OCI-LY1 (cell line): ENCODE data around the gene NPW.

Source experiments
- CTCF ChIP-seq: fragments of 200-600 bp; sonication (generic), shearing (Covaris generic); IDR thresholded peaks from 2 replicates; pipeline ENCODE4 v1.5.1; 2017; ENCODE audit warnings: mild to moderate bottlenecking, antibody characterized with exemption, low read length, moderate library complexity, mixed read lengths
- EZH2 ChIP-seq: fragments of 200-600 bp; sonication (generic), shearing (Covaris generic); IDR thresholded peaks from 2 replicates; pipeline ENCODE4 v1.8.0; 2017; ENCODE audit warnings: borderline replicate concordance, mixed run types, mild to moderate bottlenecking, antibody characterized with exemption, low read length, moderate library complexity, mixed read lengths

- TF ChIP-seq CTCF: no peak
- no peak for TF ChIP-seq EZH2
These were observed 37.6 kb upstream of the NPW start for GRCh38 chr16:1982013-1982433.
